ENCODE results near the gene SYT4.

DNA sequence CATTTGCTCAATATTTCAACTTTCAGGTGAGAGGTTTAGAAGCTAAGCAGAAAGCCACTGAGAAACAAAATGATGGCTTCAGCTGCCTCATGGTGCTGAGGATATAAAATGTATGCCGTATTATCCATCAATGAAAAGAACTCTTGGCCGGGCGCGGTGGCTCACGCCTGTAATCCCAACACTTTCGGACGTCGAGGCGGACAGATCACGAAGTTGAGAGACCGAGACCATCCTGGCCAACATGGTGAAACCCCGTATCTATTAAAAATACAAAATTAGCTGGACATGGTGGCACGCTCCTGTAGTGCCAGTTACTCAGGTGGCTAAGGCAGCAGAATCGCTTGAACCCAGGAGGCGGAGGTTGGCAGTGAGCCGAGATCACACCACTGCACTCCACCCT lies 6.0 kb upstream of the SYT4 start:
- TF ChIP-seq STAT1 (IDR thresholded peaks at IDR 0.05; ENCODE audit: unreplicated experiment) (no peak), EZH2 (IDR thresholded peaks at IDR 0.05; ENCODE audit: low read depth, unreplicated experiment) (no peak), POLR2AphosphoS5 (IDR thresholded peaks at IDR 0.05; ENCODE audit: low read depth) (no peak), ZNF331 (CRISPR knock-in tag; IDR thresholded peaks at IDR 0.05; ENCODE audit: low read depth) (no peak), JUNB (IDR thresholded peaks at IDR 0.05; ENCODE audit: unreplicated experiment) (no peak), EZH2phosphoT487 (IDR thresholded peaks at IDR 0.05; ENCODE audit: unreplicated experiment) (no peak), CREB1 (CRISPR knock-in tag; IDR thresholded peaks at IDR 0.05; ENCODE audit: low read depth) (no peak), ZNF114 (CRISPR knock-in tag; IDR thresholded peaks at IDR 0.05) (no peak)
- TF ChIP-seq, protein P1, sequence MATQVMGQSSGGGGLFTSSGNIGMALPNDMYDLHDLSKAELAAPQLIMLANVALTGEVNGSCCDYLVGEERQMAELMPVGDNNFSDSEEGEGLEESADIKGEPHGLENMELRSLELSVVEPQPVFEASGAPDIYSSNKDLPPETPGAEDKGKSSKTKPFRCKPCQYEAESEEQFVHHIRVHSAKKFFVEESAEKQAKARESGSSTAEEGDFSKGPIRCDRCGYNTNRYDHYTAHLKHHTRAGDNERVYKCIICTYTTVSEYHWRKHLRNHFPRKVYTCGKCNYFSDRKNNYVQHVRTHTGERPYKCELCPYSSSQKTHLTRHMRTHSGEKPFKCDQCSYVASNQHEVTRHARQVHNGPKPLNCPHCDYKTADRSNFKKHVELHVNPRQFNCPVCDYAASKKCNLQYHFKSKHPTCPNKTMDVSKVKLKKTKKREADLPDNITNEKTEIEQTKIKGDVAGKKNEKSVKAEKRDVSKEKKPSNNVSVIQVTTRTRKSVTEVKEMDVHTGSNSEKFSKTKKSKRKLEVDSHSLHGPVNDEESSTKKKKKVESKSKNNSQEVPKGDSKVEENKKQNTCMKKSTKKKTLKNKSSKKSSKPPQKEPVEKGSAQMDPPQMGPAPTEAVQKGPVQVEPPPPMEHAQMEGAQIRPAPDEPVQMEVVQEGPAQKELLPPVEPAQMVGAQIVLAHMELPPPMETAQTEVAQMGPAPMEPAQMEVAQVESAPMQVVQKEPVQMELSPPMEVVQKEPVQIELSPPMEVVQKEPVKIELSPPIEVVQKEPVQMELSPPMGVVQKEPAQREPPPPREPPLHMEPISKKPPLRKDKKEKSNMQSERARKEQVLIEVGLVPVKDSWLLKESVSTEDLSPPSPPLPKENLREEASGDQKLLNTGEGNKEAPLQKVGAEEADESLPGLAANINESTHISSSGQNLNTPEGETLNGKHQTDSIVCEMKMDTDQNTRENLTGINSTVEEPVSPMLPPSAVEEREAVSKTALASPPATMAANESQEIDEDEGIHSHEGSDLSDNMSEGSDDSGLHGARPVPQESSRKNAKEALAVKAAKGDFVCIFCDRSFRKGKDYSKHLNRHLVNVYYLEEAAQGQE (IDR thresholded peaks at IDR 0.05; ENCODE audit: unreplicated experiment), result no peak
- TF ChIP-seq, protein P2, sequence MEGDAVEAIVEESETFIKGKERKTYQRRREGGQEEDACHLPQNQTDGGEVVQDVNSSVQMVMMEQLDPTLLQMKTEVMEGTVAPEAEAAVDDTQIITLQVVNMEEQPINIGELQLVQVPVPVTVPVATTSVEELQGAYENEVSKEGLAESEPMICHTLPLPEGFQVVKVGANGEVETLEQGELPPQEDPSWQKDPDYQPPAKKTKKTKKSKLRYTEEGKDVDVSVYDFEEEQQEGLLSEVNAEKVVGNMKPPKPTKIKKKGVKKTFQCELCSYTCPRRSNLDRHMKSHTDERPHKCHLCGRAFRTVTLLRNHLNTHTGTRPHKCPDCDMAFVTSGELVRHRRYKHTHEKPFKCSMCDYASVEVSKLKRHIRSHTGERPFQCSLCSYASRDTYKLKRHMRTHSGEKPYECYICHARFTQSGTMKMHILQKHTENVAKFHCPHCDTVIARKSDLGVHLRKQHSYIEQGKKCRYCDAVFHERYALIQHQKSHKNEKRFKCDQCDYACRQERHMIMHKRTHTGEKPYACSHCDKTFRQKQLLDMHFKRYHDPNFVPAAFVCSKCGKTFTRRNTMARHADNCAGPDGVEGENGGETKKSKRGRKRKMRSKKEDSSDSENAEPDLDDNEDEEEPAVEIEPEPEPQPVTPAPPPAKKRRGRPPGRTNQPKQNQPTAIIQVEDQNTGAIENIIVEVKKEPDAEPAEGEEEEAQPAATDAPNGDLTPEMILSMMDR (conservative IDR thresholded peaks at IDR 0.05; ENCODE audit: low read depth in 2 of 2), result no peak
- TF ChIP-seq, protein P3, sequence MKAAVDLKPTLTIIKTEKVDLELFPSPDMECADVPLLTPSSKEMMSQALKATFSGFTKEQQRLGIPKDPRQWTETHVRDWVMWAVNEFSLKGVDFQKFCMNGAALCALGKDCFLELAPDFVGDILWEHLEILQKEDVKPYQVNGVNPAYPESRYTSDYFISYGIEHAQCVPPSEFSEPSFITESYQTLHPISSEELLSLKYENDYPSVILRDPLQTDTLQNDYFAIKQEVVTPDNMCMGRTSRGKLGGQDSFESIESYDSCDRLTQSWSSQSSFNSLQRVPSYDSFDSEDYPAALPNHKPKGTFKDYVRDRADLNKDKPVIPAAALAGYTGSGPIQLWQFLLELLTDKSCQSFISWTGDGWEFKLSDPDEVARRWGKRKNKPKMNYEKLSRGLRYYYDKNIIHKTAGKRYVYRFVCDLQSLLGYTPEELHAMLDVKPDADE (IDR thresholded peaks at IDR 0.05), result no peak
- TF ChIP-seq, protein P4, sequence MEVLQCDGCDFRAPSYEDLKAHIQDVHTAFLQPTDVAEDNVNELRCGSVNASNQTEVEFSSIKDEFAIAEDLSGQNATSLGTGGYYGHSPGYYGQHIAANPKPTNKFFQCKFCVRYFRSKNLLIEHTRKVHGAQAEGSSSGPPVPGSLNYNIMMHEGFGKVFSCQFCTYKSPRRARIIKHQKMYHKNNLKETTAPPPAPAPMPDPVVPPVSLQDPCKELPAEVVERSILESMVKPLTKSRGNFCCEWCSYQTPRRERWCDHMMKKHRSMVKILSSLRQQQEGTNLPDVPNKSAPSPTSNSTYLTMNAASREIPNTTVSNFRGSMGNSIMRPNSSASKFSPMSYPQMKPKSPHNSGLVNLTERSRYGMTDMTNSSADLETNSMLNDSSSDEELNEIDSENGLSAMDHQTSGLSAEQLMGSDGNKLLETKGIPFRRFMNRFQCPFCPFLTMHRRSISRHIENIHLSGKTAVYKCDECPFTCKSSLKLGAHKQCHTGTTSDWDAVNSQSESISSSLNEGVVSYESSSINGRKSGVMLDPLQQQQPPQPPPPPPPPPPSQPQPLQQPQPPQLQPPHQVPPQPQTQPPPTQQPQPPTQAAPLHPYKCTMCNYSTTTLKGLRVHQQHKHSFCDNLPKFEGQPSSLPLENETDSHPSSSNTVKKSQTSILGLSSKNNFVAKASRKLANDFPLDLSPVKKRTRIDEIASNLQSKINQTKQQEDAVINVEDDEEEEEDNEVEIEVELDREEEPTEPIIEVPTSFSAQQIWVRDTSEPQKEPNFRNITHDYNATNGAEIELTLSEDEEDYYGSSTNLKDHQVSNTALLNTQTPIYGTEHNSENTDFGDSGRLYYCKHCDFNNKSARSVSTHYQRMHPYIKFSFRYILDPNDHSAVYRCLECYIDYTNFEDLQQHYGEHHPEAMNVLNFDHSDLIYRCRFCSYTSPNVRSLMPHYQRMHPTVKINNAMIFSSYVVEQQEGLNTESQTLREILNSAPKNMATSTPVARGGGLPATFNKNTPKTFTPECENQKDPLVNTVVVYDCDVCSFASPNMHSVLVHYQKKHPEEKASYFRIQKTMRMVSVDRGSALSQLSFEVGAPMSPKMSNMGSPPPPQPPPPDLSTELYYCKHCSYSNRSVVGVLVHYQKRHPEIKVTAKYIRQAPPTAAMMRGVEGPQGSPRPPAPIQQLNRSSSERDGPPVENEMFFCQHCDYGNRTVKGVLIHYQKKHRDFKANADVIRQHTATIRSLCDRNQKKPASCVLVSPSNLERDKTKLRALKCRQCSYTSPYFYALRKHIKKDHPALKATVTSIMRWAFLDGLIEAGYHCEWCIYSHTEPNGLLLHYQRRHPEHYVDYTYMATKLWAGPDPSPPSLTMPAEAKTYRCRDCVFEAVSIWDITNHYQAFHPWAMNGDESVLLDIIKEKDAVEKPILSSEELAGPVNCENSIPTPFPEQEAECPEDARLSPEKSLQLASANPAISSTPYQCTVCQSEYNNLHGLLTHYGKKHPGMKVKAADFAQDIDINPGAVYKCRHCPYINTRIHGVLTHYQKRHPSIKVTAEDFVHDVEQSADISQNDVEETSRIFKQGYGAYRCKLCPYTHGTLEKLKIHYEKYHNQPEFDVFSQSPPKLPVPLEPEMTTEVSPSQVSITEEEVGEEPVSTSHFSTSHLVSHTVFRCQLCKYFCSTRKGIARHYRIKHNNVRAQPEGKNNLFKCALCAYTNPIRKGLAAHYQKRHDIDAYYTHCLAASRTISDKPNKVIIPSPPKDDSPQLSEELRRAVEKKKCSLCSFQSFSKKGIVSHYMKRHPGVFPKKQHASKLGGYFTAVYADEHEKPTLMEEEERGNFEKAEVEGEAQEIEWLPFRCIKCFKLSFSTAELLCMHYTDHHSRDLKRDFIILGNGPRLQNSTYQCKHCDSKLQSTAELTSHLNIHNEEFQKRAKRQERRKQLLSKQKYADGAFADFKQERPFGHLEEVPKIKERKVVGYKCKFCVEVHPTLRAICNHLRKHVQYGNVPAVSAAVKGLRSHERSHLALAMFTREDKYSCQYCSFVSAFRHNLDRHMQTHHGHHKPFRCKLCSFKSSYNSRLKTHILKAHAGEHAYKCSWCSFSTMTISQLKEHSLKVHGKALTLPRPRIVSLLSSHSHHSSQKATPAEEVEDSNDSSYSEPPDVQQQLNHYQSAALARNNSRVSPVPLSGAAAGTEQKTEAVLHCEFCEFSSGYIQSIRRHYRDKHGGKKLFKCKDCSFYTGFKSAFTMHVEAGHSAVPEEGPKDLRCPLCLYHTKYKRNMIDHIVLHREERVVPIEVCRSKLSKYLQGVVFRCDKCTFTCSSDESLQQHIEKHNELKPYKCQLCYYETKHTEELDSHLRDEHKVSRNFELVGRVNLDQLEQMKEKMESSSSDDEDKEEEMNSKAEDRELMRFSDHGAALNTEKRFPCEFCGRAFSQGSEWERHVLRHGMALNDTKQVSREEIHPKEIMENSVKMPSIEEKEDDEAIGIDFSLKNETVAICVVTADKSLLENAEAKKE (CRISPR knock-in tag; IDR thresholded peaks at IDR 0.05), result no peak
